Pancreas (tissue), 10 donors: ENCODE results near the gene CD59. TPM values are rescaled to one million over a fixed set of nuclear protein-coding genes. Genes with fewer than 3 reads are reported as not detected.

Experiments
- ATAC-seq, 4 donors: fragments of 200-7000 bp; cut with Tn5 transposase; one replicate each; pipeline versions ENCODE4 v1.8.0 to v1.9.1; 2020; ENCODE audit warnings: mild to moderate bottlenecking in 4 of 4, moderate library complexity in 4 of 4
- DNase-seq, 6 donors: peaks; one replicate each; pipeline ENCODE4 v3.0.0-alpha.2; 2020
- FAIRE-seq: peaks from 2 replicates; lab custom pipeline; 2012; peaks lifted over from hg19 to GRCh38; lab: Jason Lieb, UNC
- H3K27ac ChIP-seq, 4 donors: fragments of 200-600 bp; sonication (generic); 1 replicate in 3 of 4; 2 replicates in 1 of 4; pipeline versions ENCODE4 v1.5.0 to v1.8.0; 2020
- H3K27me3 ChIP-seq, 4 donors: fragments of 200-600 bp; one replicate each; pipeline ENCODE4 v1.8.0; 2021
- H3K36me3 ChIP-seq, 3 donors: fragments of 200-600 bp; sonication (generic) in 1 of 3; one replicate each; pipeline versions ENCODE4 v1.5.0 to v1.8.0; 2020 to 2021
- H3K4me1 ChIP-seq, 3 donors: fragments of 200-600 bp; one replicate each; pipeline ENCODE4 v1.8.0; 2021
- H3K4me3 ChIP-seq, 4 donors: fragments of 200-600 bp; sonication (generic) in 2 of 4; one replicate each; pipeline versions ENCODE4 v1.5.0 to v1.8.0; 2020 to 2021
- H3K9me3 ChIP-seq, 4 donors: fragments of 200-600 bp; one replicate each; pipeline ENCODE4 v1.8.0; 2021
- CTCF ChIP-seq, 4 donors: fragments of 200-600 bp; sonication (generic) in 3 of 4; IDR thresholded peaks; one replicate each; pipeline versions ENCODE4 v1.5.0 to v1.8.0; 2021; ENCODE audit warnings: antibody characterized with exemption in 4 of 4
- WGBS, 2 donors: extraction: QIAGEN DNeasy Blood & Tissue Kit; methylation state at CpG; one replicate each; pipeline ENCODE4 v1.1.7; 2013; 5-methylcytosine and 5-hydroxymethylcytosine counted together
- intact Hi-C, 3 donors: fragments of 100-400 bp; cut with DNase I; formaldehyde crosslinking; loops; one replicate each; pipeline versions ENCODE4 v1.11.1 to v1.14.2; 2022
- polyA plus RNA-seq, 2 donors: library from polyadenylated mRNA; stranded (reverse); fragments of 200-250 nt; gene quantifications; one replicate each; pipeline ENCODE4 v1.2.3, GENCODE V29; 2013
- total RNA-seq, 6 donors: library from RNA; stranded (reverse); fragmentation: NEBNext Ultra II Directional in 4 of 6; extraction: Animal tissue kit (Norgen Biotek cat#: 25700) in 4 of 6; gene quantifications; one replicate each; pipeline versions ENCODE4 v1.2.1 to v1.2.4, GENCODE V29; 2021 to 2023
- donor health status: healthy with polysubstance abuse.
- donor health status: DM: no; HTN: no; CAD: no; lungs with moderate emphysema.
- donor health status: DM: no; HTN: no; CAD: no.
- donor health status: control.
- donor health status: control.
- donor health status: Bipolar disorder and iron deficiency.
- donor health status: DM: yes; HTN: yes; CAD: no.
- donor health status: DM: no; HTN: no; CAD: no.
- donor health status: DM: no; HTN: no; CAD: no.
- donor health status: DM: yes; HTN: yes; CAD: no.

The CD59 gene
- total and polyA plus RNA-seq, 8 donors, result 44.4 to 495 (median 170) TPM

- no peak for ATAC-seq
- WGBS, 2 donors, result 74 to 78% methylated on average over 5 of the region's 5 CpGs
- TF ChIP-seq CTCF (IDR thresholded peaks at IDR 0.05), result no peak
- Histone ChIP-seq H3K4me1 (no peaks in the 10 kb centered on the region), H3K27ac (no peak overlapping the region), H3K9me3 (no peaks in the 10 kb centered on the region), H3K27me3 (no peaks in the 10 kb centered on the region), H3K36me3 (no peaks in the 10 kb centered on the region), H3K4me3 (no peak overlapping the region)
- intact Hi-C loops, result no loop called here
- no peak for DNase-seq
- no peak for FAIRE-seq
Measured at GRCh38 chr11:33669598-33670249, 66.5 kb downstream of the CD59 start.

GRCh38 chr11:33668951-33669596 lies 67.1 kb downstream of the CD59 start:
- Histone ChIP-seq H3K9me3 (no peaks in the 10 kb centered on the region), H3K4me1 (no peaks in the 10 kb centered on the region), H3K36me3 (no peaks in the 10 kb centered on the region), H3K4me3 (no peak overlapping the region), H3K27ac (no peak overlapping the region), H3K27me3 (no peaks in the 10 kb centered on the region)
- 93 to 98% methylated on average over 6 of the region's 6 CpGs for WGBS, 2 donors
- ATAC-seq, result no peak
- FAIRE-seq, result no peak
- TF ChIP-seq CTCF (IDR thresholded peaks at IDR 0.05), result no peak
- no peak for DNase-seq
- intact Hi-C loops, result no loop called here

GRCh38 chr11:33668468-33668825 lies 67.8 kb downstream of the CD59 start:
- FAIRE-seq (no peak), ATAC-seq (no peak), DNase-seq (no peak)
- no peaks in the 10 kb centered on the region for H3K27me3 ChIP-seq
- no peaks in the 10 kb centered on the region for H3K36me3 ChIP-seq
- no peaks in the 10 kb centered on the region for H3K4me1 ChIP-seq
- WGBS, 2 donors, result 78% methylated on average over 6 of the region's 6 CpGs
- H3K4me3 ChIP-seq, result no peak overlapping the region
- intact Hi-C loops, result no loop called here
- no peak for TF ChIP-seq CTCF (IDR thresholded peaks at IDR 0.05)
- H3K27ac ChIP-seq, result no peak overlapping the region
- H3K9me3 ChIP-seq, result no peaks in the 10 kb centered on the region

GRCh38 chr11:33667819-33668467 lies 68.3 kb downstream of the CD59 start:
- no peak overlapping the region for H3K4me3 ChIP-seq

More at GRCh38 chr11:33667819-33668467, 68.3 kb downstream of the CD59 start:
- FAIRE-seq (no peak), ATAC-seq (no peak), DNase-seq (no peak)
- no peaks in the 10 kb centered on the region for H3K9me3 ChIP-seq
- no peaks in the 10 kb centered on the region for H3K27me3 ChIP-seq
- H3K36me3 ChIP-seq, result no peaks in the 10 kb centered on the region
- intact Hi-C loops, result no loop called here
- 88% methylated on average over 17 to 18 of the region's 18 CpGs for WGBS, 2 donors
- no peaks in the 10 kb centered on the region for H3K4me1 ChIP-seq
- H3K27ac ChIP-seq, result no peak overlapping the region
- no peak for TF ChIP-seq CTCF (IDR thresholded peaks at IDR 0.05)
